Neuronal stem cell (in vitro differentiated cells): ENCODE measurements around the gene TRIOBP.

Experiments
- DNase-seq: peaks from one replicate; pipeline ENCODE4 v3.0.0-alpha.2; 2013; ENCODE audit warnings: low spot score
- H2AFZ ChIP-seq: one replicate; pipeline ENCODE4 v1.6.1; 2013; ENCODE audit warnings: mild to moderate bottlenecking, low read length, inconsistent platforms
- H2AK5ac ChIP-seq: 2 replicates; pipeline ENCODE4 v1.6.1; 2013; ENCODE audit warnings: low read depth, mild to moderate bottlenecking, inconsistent platforms, low read length, moderate library complexity, mixed read lengths
- H2BK120ac ChIP-seq: 2 replicates; pipeline ENCODE4 v1.6.1; 2013; ENCODE audit warnings: low read depth, mild to moderate bottlenecking, inconsistent platforms, low read length, moderate library complexity, mixed read lengths
- H2BK12ac ChIP-seq: one replicate; pipeline ENCODE4 v1.6.1; 2013; ENCODE audit warnings: low read length, inconsistent platforms
- H2BK15ac ChIP-seq: 2 replicates; pipeline ENCODE4 v1.6.1; 2013; ENCODE audit warnings: mild to moderate bottlenecking, low read length, inconsistent platforms, mixed read lengths
- H2BK5ac ChIP-seq: one replicate; pipeline ENCODE4 v1.6.1; 2013; ENCODE audit warnings: inconsistent platforms, mild to moderate bottlenecking, low read length, moderate library complexity
- H3K14ac ChIP-seq: one replicate; pipeline ENCODE4 v1.6.1; 2013; ENCODE audit warnings: low read length, inconsistent platforms
- H3K18ac ChIP-seq: 2 replicates; pipeline ENCODE4 v1.6.1; 2013; ENCODE audit warnings: low read length, inconsistent platforms
- H3K23ac ChIP-seq: 2 replicates; pipeline ENCODE4 v1.6.1; 2013; ENCODE audit warnings: low read depth, mild to moderate bottlenecking, mixed read lengths, low read length, inconsistent platforms; ENCODE audit not compliant: poor library complexity
- H3K27ac ChIP-seq: replicated peaks from 3 replicates; pipeline ENCODE4 v1.5.1; 2013; ENCODE audit warnings: low read length, inconsistent platforms
- H3K27me3 ChIP-seq, 3 experiments: 2 replicates each; pipeline ENCODE4 v1.6.1; 2013; ENCODE audit warnings: low read length in 3 of 3, mild to moderate bottlenecking in 2 of 3, inconsistent platforms in 1 of 3, low read depth in 1 of 3, mixed read lengths in 1 of 3, moderate library complexity in 1 of 3; ENCODE audit not compliant: control insufficient read depth in 3 of 3, insufficient read depth in 3 of 3
- H3K36me3 ChIP-seq, 2 donors: replicated peaks in 1 of 2; 2 replicates each; pipeline ENCODE4 v1.6.1; 2013; ENCODE audit warnings: low read length in 2 of 2; ENCODE audit not compliant: control insufficient read depth in 2 of 2, insufficient read depth in 2 of 2
- H3K4ac ChIP-seq: 2 replicates; pipeline ENCODE4 v1.6.1; 2013; ENCODE audit warnings: inconsistent platforms, mild to moderate bottlenecking, low read length, moderate library complexity
- H3K4me1 ChIP-seq, 2 donors: 1 replicate in 1 of 2; 2 replicates in 1 of 2; pipeline ENCODE4 v1.6.1; 2013; ENCODE audit warnings: low read length in 2 of 2, low read depth in 1 of 2; ENCODE audit not compliant: control insufficient read depth in 2 of 2, insufficient read depth in 1 of 2
- H3K4me2 ChIP-seq: one replicate; pipeline ENCODE4 v1.6.1; 2013; ENCODE audit warnings: mild to moderate bottlenecking, low read length, inconsistent platforms; ENCODE audit not compliant: insufficient read depth, poor library complexity, severe bottlenecking
- H3K4me3 ChIP-seq, 2 donors: 2 replicates each; pipeline ENCODE4 v1.5.1; 2013; ENCODE audit warnings: low read length in 2 of 2, mild to moderate bottlenecking in 2 of 2, inconsistent platforms in 1 of 2, moderate library complexity in 1 of 2
- H3K79me1 ChIP-seq: one replicate; pipeline ENCODE4 v1.6.1; 2013; ENCODE audit warnings: low read depth, mild to moderate bottlenecking, inconsistent platforms, low read length, moderate library complexity
- H3K9ac ChIP-seq: one replicate; pipeline ENCODE4 v1.6.1; 2013; ENCODE audit warnings: mild to moderate bottlenecking, low read depth, low read length, inconsistent platforms; ENCODE audit not compliant: poor library complexity
- H3K9me3 ChIP-seq, 2 donors: replicated peaks in 1 of 2; 2 replicates each; pipeline versions ENCODE3 to v1.6.1; 2013; ENCODE audit warnings: low read length in 2 of 2, mild to moderate bottlenecking in 2 of 2, inconsistent platforms in 1 of 2, low read depth in 1 of 2, mixed read lengths in 1 of 2, moderate library complexity in 1 of 2; ENCODE audit not compliant: control insufficient read depth in 2 of 2, insufficient read depth in 1 of 2
- H4K8ac ChIP-seq: one replicate; pipeline ENCODE4 v1.6.1; 2013; ENCODE audit warnings: low read depth, mild to moderate bottlenecking, inconsistent platforms, low read length, moderate library complexity
- H4K91ac ChIP-seq: one replicate; pipeline ENCODE4 v1.6.1; 2013; ENCODE audit warnings: low read length, low read depth, mild to moderate bottlenecking, inconsistent platforms; ENCODE audit not compliant: poor library complexity
- WGBS, 2 donors: extraction: QIAGEN DNeasy Blood & Tissue Kit; methylation state at CpG; one replicate each; pipeline ENCODE4 v1.1.7; 2013; ENCODE audit warnings: missing lambda C conversion rate in 2 of 2, mixed read lengths in 1 of 2; ENCODE audit not compliant: insufficient read length in 2 of 2, insufficient replicate concordance in 1 of 2; ENCODE audit errors: extremely low coverage in 2 of 2; 5-methylcytosine and 5-hydroxymethylcytosine counted together

The TRIOBP gene

GRCh38 chr22:37803639-37804351 is 106.9 kb downstream of the TRIOBP start:
- peak overlapping the region; percentile 99 for H2AK5ac ChIP-seq
- peak overlapping the region; percentile 71 for H3K27ac ChIP-seq
- H4K91ac ChIP-seq = peak overlapping the region; percentile 94
- H3K14ac ChIP-seq = no peak overlapping the region
- no peak for DNase-seq
- H4K8ac ChIP-seq = no peak overlapping the region
- H2BK12ac ChIP-seq = peak overlapping the region; percentile 8
- H2BK120ac ChIP-seq = peak overlapping the region; percentile 95
- H3K4me2 ChIP-seq = peak overlapping the region; percentile 100
- H2AFZ ChIP-seq = peak overlapping the region; percentile 93
- H3K4me1 ChIP-seq = peaks cover 21 to 24% of the 10 kb centered on the region in 2 donors
- peak overlapping the region; percentile 93 for H3K4ac ChIP-seq
- peak overlapping the region; percentile 79 for H2BK15ac ChIP-seq
- H3K36me3 ChIP-seq = peaks cover 0 to 3% of the 10 kb centered on the region in 2 donors
- peak overlapping the region; percentile 96 for H3K18ac ChIP-seq
- no CpG with 5 or more reads among the region's 34 CpGs for WGBS, 2 donors
- peak overlapping the region; percentile 80 to 82 for H3K4me3 ChIP-seq
- H3K27me3 ChIP-seq = peaks cover 2 to 28% (median 18%) of the 10 kb centered on the region in 3 experiments
- H3K9me3 ChIP-seq = no peaks in the 10 kb centered on the region
- H3K9ac ChIP-seq = peak overlapping the region; percentile 38
- peaks cover 4% of the 10 kb centered on the region for H3K79me1 ChIP-seq
- H2BK5ac ChIP-seq = peak overlapping the region; percentile 93
- peak overlapping the region; percentile 38 for H3K23ac ChIP-seq

DNA sequence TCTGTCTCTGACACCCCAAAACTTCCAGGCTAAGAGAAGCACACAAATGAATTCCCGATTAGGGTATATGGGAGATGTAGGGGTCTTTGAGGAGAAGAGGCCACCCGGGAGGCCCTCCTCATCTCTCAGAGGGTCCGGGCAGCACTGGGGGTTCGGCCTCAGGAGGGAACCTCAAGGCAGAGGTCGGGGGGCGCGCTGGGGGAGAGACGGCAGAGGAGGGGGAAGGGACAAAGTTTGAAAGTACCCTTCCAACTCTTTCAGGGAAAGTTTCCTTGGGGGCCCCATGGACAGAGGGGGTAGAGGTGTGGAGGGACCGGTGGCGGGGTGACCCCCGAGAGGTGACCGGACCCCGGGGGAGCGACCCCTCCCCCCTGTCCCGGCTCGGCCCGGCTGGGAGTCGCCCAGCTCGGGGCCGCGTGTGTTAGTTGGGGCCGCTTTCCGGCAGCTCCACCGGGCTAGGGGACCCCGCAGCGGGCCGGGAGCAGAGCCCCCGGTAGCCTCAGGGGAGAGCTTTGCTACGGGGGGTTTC is 107.6 kb downstream of the TRIOBP start:
- H3K27ac ChIP-seq = peak overlapping the region; percentile 71
- H2BK12ac ChIP-seq = peak overlapping the region; percentile 66
- H2BK15ac ChIP-seq = peak overlapping the region; percentile 79
- peaks cover 4% of the 10 kb centered on the region for H3K79me1 ChIP-seq
- peak overlapping the region; percentile 96 for H3K18ac ChIP-seq
- H2BK5ac ChIP-seq = peak overlapping the region; percentile 93
- peak overlapping the region; percentile 93 for H3K4ac ChIP-seq
- peaks cover 2 to 28% (median 18%) of the 10 kb centered on the region in 3 experiments for H3K27me3 ChIP-seq
- DNase-seq = no peak
- H3K36me3 ChIP-seq = peaks cover 0 to 6% of the 10 kb centered on the region in 2 donors
- no peak overlapping the region for H4K8ac ChIP-seq
- peaks cover 21 to 25% of the 10 kb centered on the region in 2 donors for H3K4me1 ChIP-seq
- peak overlapping the region; percentile 95 for H2BK120ac ChIP-seq
- H3K4me3 ChIP-seq = peak overlapping the region; percentile 80 to 82
- no CpG with 5 or more reads among the region's 29 CpGs for WGBS, 2 donors
- no peaks in the 10 kb centered on the region for H3K9me3 ChIP-seq
- peak overlapping the region; percentile 99 for H2AK5ac ChIP-seq
- H3K14ac ChIP-seq = no peak overlapping the region
- H3K4me2 ChIP-seq = peak overlapping the region; percentile 100
- peak overlapping the region; percentile 81 for H4K91ac ChIP-seq
- peak overlapping the region; percentile 39 for H3K9ac ChIP-seq
- peak overlapping the region; percentile 99 for H3K23ac ChIP-seq
- H2AFZ ChIP-seq = peak overlapping the region; percentile 93

DNA sequence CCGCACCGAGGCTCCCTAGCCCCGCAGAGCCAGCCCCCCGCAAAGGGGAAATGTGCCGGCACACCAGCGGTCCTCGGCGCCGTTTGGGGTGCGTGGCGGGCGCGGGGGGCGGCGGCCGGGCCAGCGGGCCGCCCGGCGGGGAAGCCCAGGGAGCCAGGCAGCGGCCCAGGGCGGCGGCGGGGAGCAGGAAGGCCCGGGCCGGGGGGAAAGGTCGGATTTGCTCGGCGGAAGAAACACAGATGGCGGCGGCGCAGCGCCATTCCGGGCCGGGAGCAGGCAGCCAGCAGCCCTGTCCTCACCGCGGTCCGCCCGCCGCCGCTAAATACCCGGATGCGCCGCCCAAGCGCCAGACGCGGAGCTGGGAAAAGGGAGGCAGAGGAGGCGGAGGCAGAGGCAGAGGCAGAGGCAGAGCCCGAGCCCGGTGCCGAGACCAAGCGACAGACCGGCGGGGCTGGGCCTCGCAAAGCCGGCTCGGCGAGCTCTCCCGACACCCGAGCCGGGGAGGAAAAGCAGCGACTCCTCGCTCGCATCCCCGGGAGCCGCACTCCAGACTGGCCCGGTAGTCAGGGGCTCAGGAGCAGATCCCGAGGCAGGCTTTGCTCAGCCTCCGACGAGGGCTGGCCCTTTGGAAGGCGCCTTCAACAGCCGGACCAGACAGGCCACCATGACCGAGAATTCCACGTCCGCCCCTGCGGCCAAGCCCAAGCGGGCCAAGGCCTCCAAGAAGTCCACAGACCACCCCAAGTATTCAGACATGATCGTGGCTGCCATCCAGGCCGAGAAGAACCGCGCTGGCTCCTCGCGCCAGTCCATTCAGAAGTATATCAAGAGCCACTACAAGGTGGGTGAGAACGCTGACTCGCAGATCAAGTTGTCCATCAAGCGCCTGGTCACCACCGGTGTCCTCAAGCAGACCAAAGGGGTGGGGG is 108.3 kb downstream of the TRIOBP start:
- no CpG with 5 or more reads among the region's 87 CpGs for WGBS, 2 donors
- peak overlapping the region; percentile 99 for H3K23ac ChIP-seq
- H3K14ac ChIP-seq = peak overlapping the region; percentile 91
- H2BK12ac ChIP-seq = peak overlapping the region; percentile 92
- peaks cover 2 to 28% (median 18%) of the 10 kb centered on the region in 3 experiments for H3K27me3 ChIP-seq
- peak overlapping the region; percentile 99 for H2AK5ac ChIP-seq
- peaks cover 3 to 13% of the 10 kb centered on the region in 2 donors for H3K36me3 ChIP-seq
- peak overlapping the region; percentile 93 for H3K4ac ChIP-seq
- no peak overlapping the region for H3K27ac ChIP-seq
- peak overlapping the region; percentile 81 for H4K91ac ChIP-seq
- peak overlapping the region; percentile 93 for H2AFZ ChIP-seq
- H3K9me3 ChIP-seq = no peaks in the 10 kb centered on the region
- H3K4me1 ChIP-seq = peaks cover 21 to 25% of the 10 kb centered on the region in 2 donors
- peak overlapping the region; percentile 80 for H3K9ac ChIP-seq
- H3K4me3 ChIP-seq = peak overlapping the region; percentile 80 to 82
- peak overlapping the region; percentile 96 for H3K18ac ChIP-seq
- peaks cover 4% of the 10 kb centered on the region for H3K79me1 ChIP-seq
- peak overlapping the region; percentile 95 for H2BK120ac ChIP-seq
- peak overlapping the region; percentile 93 for H2BK15ac ChIP-seq
- DNase-seq = no peak
- peak overlapping the region; percentile 93 for H2BK5ac ChIP-seq
- H3K4me2 ChIP-seq = peak overlapping the region; percentile 100
- H4K8ac ChIP-seq = peak overlapping the region; percentile 76
